ENCODE data around the gene GRIN1. TPM values are rescaled to one million over a fixed set of nuclear protein-coding genes. Genes with fewer than 3 reads are reported as not detected.

Gene GRIN1
- total and polyA plus RNA-seq, 10 of the 15 experiments (the other 5 are each of a cell fraction or from before 2014, with no cell fraction given): 0.05 to 0.10 (median 0.06) TPM; not detected in 6

- TF ChIP-seq E4F1 (IDR thresholded peaks at IDR 0.05; ENCODE audit: borderline replicate concordance, partially characterized antibody) (no peak), MYB (IDR thresholded peaks at IDR 0.05; ENCODE audit: borderline replicate concordance, low read depth, low read length) (no peak)
Measured at GRCh38 chr9:137202966-137203365, 64.0 kb downstream of the GRIN1 start (continued).

GRCh38 chr9:137204731-137205125 is 65.8 kb downstream of the GRIN1 start:
- no peak for TF ChIP-seq CUX1 (IDR thresholded peaks at IDR 0.05; ENCODE audit: insufficient replicate concordance, low read depth, low read length)
- TF ChIP-seq MLLT1 (IDR thresholded peaks at IDR 0.05): 0 out of 2 replicates have a peak, but pooled peaks have one; percentile 50
- CTCF ChIA-PET: interaction anchor here (0.9 to 1.9 kb wide), 5 partner anchors 12 to 137 kb away, joined by 3 to 10 read pairs (median 5); partner anchors contain the start of genes RNF224 and SSNA1
- Histone ChIP-seq H3K36me3 (ENCODE audit: control insufficient read depth in 2 of 2, insufficient read depth in 2 of 2, low read length in 1 of 2) (0 out of 4 replicates have a peak, but pooled peaks cover 0 to 4% of the 10 kb centered on the region in 2 experiments), H2AFZ (ENCODE audit: control insufficient read depth, low read depth, low read length) (no peak overlapping the region), H3K27ac (ENCODE audit: control insufficient read depth, insufficient read depth) (peak overlapping the region; percentile 75), H3K4me2 (ENCODE audit: control insufficient read depth, insufficient read depth) (peak overlapping the region; percentile 70), H3K9ac (ENCODE audit: control insufficient read depth, insufficient read depth, low read length) (peak overlapping the region; percentile 98), H4K20me1 (ENCODE audit: control insufficient read depth, insufficient read depth) (no peaks in the 10 kb centered on the region), H3K27me3 (replicated peaks in 1 of 2; ENCODE audit: control insufficient read depth in 2 of 2, insufficient read depth in 2 of 2, low read length in 1 of 2) (no peaks in the 10 kb centered on the region), H3K9me3 (replicated peaks; ENCODE audit: control insufficient read depth, insufficient read depth, low read length) (no peaks in the 10 kb centered on the region), H3K4me3 (peak overlapping the region; percentile 95), H3K79me2 (ENCODE audit: control insufficient read depth, insufficient read depth, low read length) (peaks cover 45% of the 10 kb centered on the region), H3K4me1 (ENCODE audit: control insufficient read depth, insufficient read depth, low read length) (peaks cover 38% of the 10 kb centered on the region)
- SMC1A ChIA-PET (ENCODE audit: uncharacterized antibody, unreplicated experiment): interaction anchor here (1.4 to 4.6 kb wide), 2 partner anchors 17 to 19 kb away, joined by 5 to 18 read pairs; partner anchors contain the start of genes ANAPC2, CYSRT1, RNF208 and SSNA1
- POLR2A ChIA-PET: interaction anchor here (1.5 to 8.0 kb wide), 7 partner anchors 16 to 135 kb away, joined by 4 to 68 read pairs (median 6); partner anchors contain the start of genes CYSRT1, MAN1B1, NELFB and RNF208
- RAD21 ChIA-PET (ENCODE audit: unreplicated experiment): interaction anchor here (1.1 to 1.6 kb wide), 4 partner anchors 15 to 18 kb away, joined by 3 to 9 read pairs (median 4); partner anchors contain the start of genes RNF208 and SSNA1
- intact Hi-C loops (cut with micrococcal nuclease; ENCODE audit: unreplicated experiment) (no loop called here), in situ Hi-C loops (cut with MboI) (no loop called here)
- ATAC-seq: no peak
- 7% methylated on average over 21 of the region's 21 CpGs for WGBS (ENCODE audit: insufficient coverage, insufficient replicate concordance, low lambda C conversion rate, missing lambda C conversion rate)
- no TSS peak for BruUV-seq (replicated peaks)
- DNase-seq (ENCODE audit: low read depth, low spot score): no peak
- FAIRE-seq: no peak
